H1 (cell line): ENCODE data around the gene PHF13. TPM values are rescaled to one million over a fixed set of nuclear protein-coding genes. Genes with fewer than 3 reads are reported as not detected.

Experiments used
- CTCF ChIA-PET: fragments of 300-600 bp; sonication (Branson Sonifier 250); formaldehyde crosslinking; loops from one replicate; lab custom pipeline; 2021; ENCODE audit not compliant: partially characterized antibody; lab: Charles Lee
- POLR2A ChIA-PET: fragments of 300-600 bp; sonication (Branson Sonifier 250); formaldehyde crosslinking; loops from one replicate; lab custom pipeline; 2021; ENCODE audit warnings: inconsistent platforms; ENCODE audit not compliant: partially characterized antibody; lab: Charles Lee
- DNase-seq, 2 experiments: peaks; one replicate each; pipeline versions ENCODE4 v3.0.0 to v3.0.0-alpha.2; 2010 to 2022; ENCODE audit warnings: low spot score in 2 of 2, low read depth in 1 of 2, mixed read lengths in 1 of 2
- FAIRE-seq: peaks from 2 replicates; lab custom pipeline; 2011; peaks lifted over from hg19 to GRCh38; lab: Jason Lieb, UNC
- H2AFZ ChIP-seq: 2 replicates; pipeline ENCODE4 v1.8.1; 2012; ENCODE audit warnings: low read length, inconsistent platforms
- H2AK5ac ChIP-seq: 2 replicates; pipeline ENCODE4 v1.6.1; 2013; ENCODE audit warnings: low read depth, low read length
- H2BK120ac ChIP-seq: replicated peaks from 2 replicates; pipeline ENCODE3; 2013; ENCODE audit warnings: low read depth, low read length, inconsistent platforms
- H2BK12ac ChIP-seq: 2 replicates; pipeline ENCODE4 v1.6.1; 2013; ENCODE audit warnings: low read depth, low read length
- H2BK15ac ChIP-seq: 2 replicates; pipeline ENCODE4 v1.6.1; 2013; ENCODE audit warnings: low read length
- H2BK20ac ChIP-seq: 2 replicates; pipeline ENCODE4 v1.6.1; 2013; ENCODE audit warnings: low read length
- H2BK5ac ChIP-seq: 2 replicates; pipeline ENCODE4 v1.6.1; 2013; ENCODE audit warnings: low read depth, low read length
- H3K14ac ChIP-seq: 2 replicates; pipeline ENCODE4 v1.6.1; 2013; ENCODE audit warnings: inconsistent platforms; ENCODE audit not compliant: insufficient read length
- H3K18ac ChIP-seq: 2 replicates; pipeline ENCODE4 v1.6.1; 2013; ENCODE audit warnings: low read length; ENCODE audit errors: extremely low read depth
- H3K23ac ChIP-seq: 2 replicates; pipeline ENCODE4 v1.6.1; 2013; ENCODE audit warnings: inconsistent platforms; ENCODE audit not compliant: insufficient read length
- H3K23me2 ChIP-seq: 2 replicates; pipeline ENCODE4 v1.6.1; 2013; ENCODE audit warnings: low read depth, low read length
- H3K27ac ChIP-seq: 2 replicates; pipeline ENCODE4 v1.6.1; 2011; ENCODE audit warnings: low read depth, low read length, inconsistent platforms
- H3K27me3 ChIP-seq, 4 experiments: replicated peaks in 1 of 4; 1 replicate in 1 of 4; 2 replicates in 3 of 4; pipeline versions ENCODE4 v1.6.1 to v1.8.1; 2011 to 2013; ENCODE audit warnings: low read length in 3 of 4, mild to moderate bottlenecking in 3 of 4, inconsistent platforms in 2 of 4, mixed read lengths in 2 of 4, moderate library complexity in 1 of 4; ENCODE audit not compliant: control insufficient read depth in 3 of 4, insufficient read depth in 3 of 4; ENCODE audit errors: extremely low read depth in 1 of 4
- H3K36me3 ChIP-seq, 4 experiments: 2 replicates each; pipeline versions ENCODE4 v1.6.1 to v1.8.1; 2011 to 2013; ENCODE audit warnings: mild to moderate bottlenecking in 4 of 4, low read length in 3 of 4, moderate library complexity in 2 of 4, control low read depth in 1 of 4, inconsistent platforms in 1 of 4; ENCODE audit not compliant: insufficient read depth in 4 of 4, control insufficient read depth in 2 of 4
- H3K4ac ChIP-seq: replicated peaks from 2 replicates; pipeline ENCODE3; 2013; ENCODE audit warnings: low read length, low read depth, mixed read lengths, inconsistent platforms; ENCODE audit not compliant: insufficient read length
- H3K4me1 ChIP-seq, 4 experiments: replicated peaks in 1 of 4; 1 replicate in 1 of 4; 2 replicates in 3 of 4; pipeline versions ENCODE4 v1.6.1 to v1.8.1; 2011 to 2013; ENCODE audit warnings: low read length in 3 of 4, inconsistent platforms in 2 of 4, mixed read lengths in 1 of 4; ENCODE audit not compliant: insufficient read depth in 4 of 4, control insufficient read depth in 3 of 4
- H3K4me2 ChIP-seq, 2 experiments: 2 replicates each; pipeline versions ENCODE4 v1.6.1 to v1.8.1; 2011 to 2013; ENCODE audit warnings: low read depth in 2 of 2, low read length in 2 of 2, control low read depth in 1 of 2, inconsistent platforms in 1 of 2, mild to moderate bottlenecking in 1 of 2; ENCODE audit not compliant: insufficient read depth in 1 of 2
- H3K4me3 ChIP-seq, 4 experiments: fragments of 200-600, 300-600 bp in 1 of 4; sonication (generic), shearing (Covaris generic), sonication (Bioruptor Twin) in 1 of 4; 2 replicates each; pipeline versions ENCODE4 v1.5.1 to v1.8.1; 2011 to 2016; ENCODE audit warnings: low read length in 4 of 4, low read depth in 3 of 4, control low read depth in 2 of 4, inconsistent platforms in 2 of 4, mild to moderate bottlenecking in 2 of 4, mixed read lengths in 1 of 4, moderate library complexity in 1 of 4; ENCODE audit not compliant: insufficient read depth in 2 of 4; ENCODE audit errors: extremely low read depth in 1 of 4
- H3K56ac ChIP-seq: replicated peaks from 2 replicates; pipeline ENCODE3; 2013; ENCODE audit warnings: low read depth, mild to moderate bottlenecking, mixed read lengths, low read length, inconsistent platforms; ENCODE audit not compliant: insufficient read length
- H3K79me1 ChIP-seq: 2 replicates; pipeline ENCODE4 v1.6.1; 2013; ENCODE audit warnings: low read depth, low read length, control low read depth
- H3K79me2 ChIP-seq, 2 experiments: 2 replicates each; pipeline versions ENCODE4 v1.6.1 to v1.8.1; 2012 to 2013; ENCODE audit warnings: low read length in 2 of 2, mild to moderate bottlenecking in 2 of 2, inconsistent platforms in 1 of 2; ENCODE audit not compliant: insufficient read depth in 2 of 2, control insufficient read depth in 1 of 2
- H3K9ac ChIP-seq, 4 experiments: replicated peaks in 1 of 4; 1 replicate in 1 of 4; 2 replicates in 3 of 4; pipeline versions ENCODE4 v1.6.1 to v1.8.1; 2011 to 2013; ENCODE audit warnings: low read depth in 3 of 4, low read length in 3 of 4, control low read depth in 2 of 4, mild to moderate bottlenecking in 2 of 4, moderate library complexity in 2 of 4, inconsistent platforms in 1 of 4; ENCODE audit errors: extremely low read depth in 1 of 4
- H3K9me3 ChIP-seq, 2 experiments: 2 replicates each; pipeline versions ENCODE4 v1.6.1 to v1.8.1; 2012 to 2013; ENCODE audit warnings: mild to moderate bottlenecking in 2 of 2, moderate library complexity in 2 of 2, control low read depth in 1 of 2, inconsistent platforms in 1 of 2, low read depth in 1 of 2, low read length in 1 of 2, mixed read lengths in 1 of 2; ENCODE audit not compliant: insufficient read depth in 2 of 2
- H4K20me1 ChIP-seq, 2 experiments: replicated peaks in 1 of 2; 2 replicates each; pipeline versions ENCODE3 to v1.8.1; 2011 to 2013; ENCODE audit warnings: inconsistent platforms in 2 of 2, low read length in 2 of 2, mild to moderate bottlenecking in 1 of 2; ENCODE audit not compliant: insufficient read depth in 2 of 2, control insufficient read depth in 1 of 2
- H4K5ac ChIP-seq: 2 replicates; pipeline ENCODE4 v1.6.1; 2013; ENCODE audit warnings: low read length, low read depth, mixed read lengths, inconsistent platforms; ENCODE audit not compliant: insufficient read length
- H4K8ac ChIP-seq: 2 replicates; pipeline ENCODE4 v1.8.0; 2013; ENCODE audit warnings: mild to moderate bottlenecking, moderate library complexity, low read length, inconsistent platforms; ENCODE audit not compliant: insufficient read depth; ENCODE audit errors: extremely low read depth
- H4K91ac ChIP-seq: replicated peaks from 2 replicates; pipeline ENCODE3; 2013; ENCODE audit warnings: low read length, mixed read lengths, inconsistent platforms; ENCODE audit not compliant: insufficient read length
- HDAC6 ChIP-seq: IDR thresholded peaks from one replicate; pipeline ENCODE4 v1.7.1; 2012; ENCODE audit warnings: low read depth, mild to moderate bottlenecking, inconsistent platforms, low read length, moderate library complexity
- RNF2 ChIP-seq: fragments of 200-900, 300-1000 bp; sonication (generic); IDR thresholded peaks from 2 replicates; pipeline ENCODE4 v1.7.1; 2016; ENCODE audit warnings: borderline replicate concordance, low read depth, mild to moderate bottlenecking, antibody characterized with exemption, low read length; ENCODE audit not compliant: poor library complexity, severe bottlenecking; ENCODE audit errors: missing control alignments
- TAF1 ChIP-seq: IDR thresholded peaks from 2 replicates; pipeline ENCODE4 v1.6.1; 2011; ENCODE audit warnings: mild to moderate bottlenecking, low read depth, low read length
- WGBS, 2 experiments: shearing (Covaris generic) in 1 of 2; methylation state at CpG; one replicate each; pipeline versions ENCODE4 v1.1.6 to v1.1.7; 2013 to 2015; ENCODE audit warnings: low lambda C conversion rate in 2 of 2, mixed read lengths in 2 of 2, inconsistent platforms in 1 of 2, low coverage in 1 of 2, missing lambda C conversion rate in 1 of 2; ENCODE audit not compliant: insufficient replicate concordance in 2 of 2, insufficient coverage in 1 of 2, insufficient read length in 1 of 2; ENCODE audit errors: extremely low coverage in 1 of 2, missing lambda C conversion rate in 1 of 2; 5-methylcytosine and 5-hydroxymethylcytosine counted together
- polyA plus RNA-seq, 7 experiments: library from polyadenylated mRNA; depleted of rRNA in 3 of 7; stranded (reverse) in 5 of 7; unstranded in 2 of 7; fragments of >200 nt in 5 of 7; fragments of 200-250 nt in 2 of 7; gene quantifications; 1 replicate in 5 of 7; 2 replicates in 1 of 7; 4 replicates in 1 of 7; pipeline versions ENCODE4 v1.2.1 to v1.2.3, GENCODE V29; 2011 to 2013; ENCODE audit warnings: missing spikeins in 2 of 7, mixed read lengths in 2 of 7
- total RNA-seq: library from RNA; stranded (reverse); fragmentation: NEBNext Ultra II Directional; extraction: Animal tissue kit (Norgen Biotek cat#: 25700); gene quantifications from 2 replicates; pipeline ENCODE4 v1.2.1, GENCODE V29; 2021

PHF13 gene
- total and polyA plus RNA-seq, 2 of the 8 experiments (the other 6 are each of a cell fraction or from before 2014, with no cell fraction given) = 11.7 to 39.6 TPM

GRCh38 chr1:6631058-6631457 lies 17.5 kb downstream of the PHF13 start:
- no peak for FAIRE-seq
- Histone ChIP-seq H3K14ac (no peak overlapping the region), H3K27ac (no peak overlapping the region), H2AK5ac (no peak overlapping the region), H3K23me2 (no peaks in the 10 kb centered on the region), H3K4me1 (no peaks in the 10 kb centered on the region), H4K8ac (no peak overlapping the region), H3K4me2 (no peak overlapping the region), H3K23ac (no peak overlapping the region), H3K36me3 (peaks cover 5 to 29% (median 14%) of the 10 kb centered on the region in 4 experiments), H3K18ac (no peak overlapping the region), H2AFZ (no peak overlapping the region), H3K56ac (no peak overlapping the region), H4K5ac (no peak overlapping the region), H3K9ac (no peak overlapping the region), H4K91ac (no peak overlapping the region), H2BK5ac (no peak overlapping the region), H3K4me3 (no peak overlapping the region), H2BK20ac (no peak overlapping the region), H3K4ac (no peak overlapping the region), H3K79me1 (peaks cover 2% of the 10 kb centered on the region; the same call in 1 of the 2 replicates), H2BK15ac (no peak overlapping the region), H2BK120ac (no peak overlapping the region), H4K20me1 (peaks cover 5 to 11% of the 10 kb centered on the region in 2 experiments), H3K79me2 (peaks cover 0 to 6% of the 10 kb centered on the region in 2 experiments; a peak in 2 of 4 replicates), H3K9me3 (no peaks in the 10 kb centered on the region), H3K27me3 (no peaks in the 10 kb centered on the region), H2BK12ac (no peak overlapping the region)
- TF ChIP-seq HDAC6 = no peak
- TF ChIP-seq TAF1 = no peak
- no peak for TF ChIP-seq RNF2
- no peak for DNase-seq
- ChIA-PET CTCF (interaction anchor here (3.0 kb wide), 1 partner anchor 29 kb away, joined by 5 read pairs; the partner anchor contains the start of gene KLHL21), POLR2A (no interaction called here)
- WGBS, 2 experiments = 98% methylated on average over 8 of the region's 8 CpGs; no CpG with 5 or more reads in 1 of the 2 experiments
